Activated T-cell treated with anti-CD3 and anti-CD28 coated beads, Interleukin-2, amount 50 U/mL, for 72 hours (primary cell): ENCODE measurements around the gene ATG4D. TPM values are rescaled to one million over a fixed set of nuclear protein-coding genes. Genes with fewer than 3 reads are reported as not detected.
A peak's percentile ranks its signal among the peaks of the same experiment; 100 is the strongest.

Source experiments
- ATAC-seq, 2 donors: fragments of 150-1000 bp; cut with Tn5 transposase; replicated peaks in 1 of 2; 2 replicates each; pipeline ENCODE4 v1.10.0; 2021; ENCODE audit warnings: moderate library complexity in 2 of 2, mild to moderate bottlenecking in 1 of 2
- DNase-seq, 2 donors: peaks; one replicate each; pipeline ENCODE4 v3.0.0; 2021 to 2022; ENCODE audit warnings: mixed read lengths in 1 of 2
- H3K27ac Mint-ChIP-seq: one replicate; pipeline ENCODE4 v1.8.0; 2022; ENCODE audit warnings: mild to moderate bottlenecking, moderate library complexity, mixed read lengths
- H3K27me3 Mint-ChIP-seq: one replicate; pipeline ENCODE4 v1.8.0; 2022; ENCODE audit warnings: low read depth, mixed read lengths
- H3K36me3 Mint-ChIP-seq, 2 donors: one replicate each; pipeline ENCODE4 v1.8.0; 2022; ENCODE audit warnings: mixed read lengths in 2 of 2, mild to moderate bottlenecking in 1 of 2; ENCODE audit not compliant: insufficient read depth in 2 of 2
- H3K4me1 Mint-ChIP-seq: one replicate; pipeline ENCODE4 v1.8.0; 2022; ENCODE audit warnings: low read depth, mixed read lengths
- H3K4me3 Mint-ChIP-seq, 2 donors: one replicate each; pipeline ENCODE4 v1.8.0; 2022; ENCODE audit warnings: mild to moderate bottlenecking in 2 of 2, mixed read lengths in 2 of 2, moderate library complexity in 2 of 2
- H3K9me3 Mint-ChIP-seq, 2 donors: one replicate each; pipeline ENCODE4 v1.8.0; 2022; ENCODE audit warnings: mixed read lengths in 2 of 2
- total RNA-seq, 2 donors: library from RNA; stranded (reverse); gene quantifications; one replicate each; pipeline ENCODE4 v1.2.3, GENCODE V29; 2022

ATG4D gene
- total RNA-seq, 2 donors from 2014 or later, result 35.4 to 37.0 TPM

GRCh38 chr19:10513223-10513622 lies 30.5 kb upstream of the ATG4D start:
- no peaks in the 10 kb centered on the region for H3K36me3 Mint-ChIP-seq
- peaks cover 39% of the 10 kb centered on the region for H3K4me1 Mint-ChIP-seq
- H3K27ac Mint-ChIP-seq, result no peak overlapping the region
- peak overlapping the region in 1 of 2 donors; percentile 7 for H3K4me3 Mint-ChIP-seq
- no peaks in the 10 kb centered on the region for H3K9me3 Mint-ChIP-seq
- ATAC-seq (no peak), DNase-seq (no peak)
- H3K27me3 Mint-ChIP-seq, result peaks cover 40% of the 10 kb centered on the region

DNA sequence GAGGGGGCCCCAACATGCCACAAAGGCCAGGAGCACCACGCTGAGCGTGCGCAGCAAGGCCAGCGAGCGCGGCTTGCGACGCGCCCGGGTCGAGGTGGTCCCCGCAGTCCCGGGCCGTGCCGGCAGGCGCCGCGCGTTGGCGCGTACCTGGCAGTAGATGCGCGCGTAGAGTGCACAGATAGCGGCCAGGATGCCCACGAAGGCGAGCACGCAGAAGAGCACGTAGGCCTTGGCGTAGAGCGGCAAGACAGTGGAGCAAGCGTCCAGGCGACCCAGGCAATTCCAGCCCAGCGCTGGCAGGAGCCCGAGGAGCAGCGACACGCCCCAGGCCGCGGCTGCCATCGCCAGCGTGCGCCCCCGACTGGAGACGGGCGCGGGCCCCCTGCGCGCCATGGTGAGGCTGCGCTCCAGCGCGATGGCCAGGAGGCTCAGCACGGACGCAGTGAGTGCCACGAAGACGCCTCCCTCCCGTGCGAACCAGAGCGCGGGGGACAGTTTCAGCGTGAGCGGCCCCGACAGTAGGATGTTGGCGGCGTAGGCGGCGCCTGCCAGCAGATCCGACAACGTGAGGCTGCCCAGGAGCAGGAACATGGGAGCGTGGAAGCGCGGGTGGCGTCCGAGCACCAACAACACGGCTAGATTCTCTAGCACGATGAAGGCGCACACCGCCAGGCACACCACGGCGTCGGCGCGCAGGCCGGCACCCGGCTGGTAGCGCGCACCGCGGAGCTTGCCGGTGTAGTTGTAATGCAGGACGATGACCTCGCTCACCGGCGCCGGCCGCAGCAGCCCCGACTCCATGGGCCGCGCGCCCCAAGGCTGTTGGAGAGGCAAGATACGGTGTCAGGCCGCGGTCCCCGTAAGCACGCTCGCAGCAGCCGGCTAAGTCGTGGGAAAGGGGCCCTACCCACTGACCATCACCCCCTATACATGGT lies 29.2 kb upstream of the ATG4D start:
- Mint-ChIP-seq H3K27me3 (peaks cover 53% of the 10 kb centered on the region), H3K9me3 (no peaks in the 10 kb centered on the region), H3K27ac (no peak overlapping the region), H3K4me1 (peaks cover 35% of the 10 kb centered on the region), H3K36me3 (no peaks in the 10 kb centered on the region), H3K4me3 (peak overlapping the region; percentile 33 to 74)
- ATAC-seq, result peak; percentile 61 to 72
- peak; percentile 47 to 55 for DNase-seq

DNA sequence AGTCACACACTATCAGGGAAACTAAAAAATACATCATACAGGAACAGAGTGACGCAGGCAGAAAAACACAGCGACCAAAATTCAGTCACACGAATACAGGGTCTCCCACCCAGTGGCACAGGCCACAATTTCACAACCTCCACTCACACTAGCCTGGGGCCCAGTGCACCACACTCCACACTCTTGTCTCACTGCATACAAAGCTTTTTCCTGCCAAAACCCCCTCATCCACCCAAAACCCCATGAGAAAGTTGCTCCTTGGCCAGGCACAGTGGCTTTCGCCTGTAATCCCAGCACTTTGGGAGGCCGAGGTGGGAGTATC lies 27.7 kb upstream of the ATG4D start:
- Mint-ChIP-seq H3K9me3 (no peaks in the 10 kb centered on the region), H3K4me3 (peak overlapping the region; percentile 2), H3K27ac (no peak overlapping the region), H3K27me3 (peaks cover 60% of the 10 kb centered on the region), H3K4me1 (peaks cover 31% of the 10 kb centered on the region), H3K36me3 (no peaks in the 10 kb centered on the region)
- no peak for DNase-seq
- ATAC-seq, result peak in 1 of 2 donors; percentile 25

DNA sequence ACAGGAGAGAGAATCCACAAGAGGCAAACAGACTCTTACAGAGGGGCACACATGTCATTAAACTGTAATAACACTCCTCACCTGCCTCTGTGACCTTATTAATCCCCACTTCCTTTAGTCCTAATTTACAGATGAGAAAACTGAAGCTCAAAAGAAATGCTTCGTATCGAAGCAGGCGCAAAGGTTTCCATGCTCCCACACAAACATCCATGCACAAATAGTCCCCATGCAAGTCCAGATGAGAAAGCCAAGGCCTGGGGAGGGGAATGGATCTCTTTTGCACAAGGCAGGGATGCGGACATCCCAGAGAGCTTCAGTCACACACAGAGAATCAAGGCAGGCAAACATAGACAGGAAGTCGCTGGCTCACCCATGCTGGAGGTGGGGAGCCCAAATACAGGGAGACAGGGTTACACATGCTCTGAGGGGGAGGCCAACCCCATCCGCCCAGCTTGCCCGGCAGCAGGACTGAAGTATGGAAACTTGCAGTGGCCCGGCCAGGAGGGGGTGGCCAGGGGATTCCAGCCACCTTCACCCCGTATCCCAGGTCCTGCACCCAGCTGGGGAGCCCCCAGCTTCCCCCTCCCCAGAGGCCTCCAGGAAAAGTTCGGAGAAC lies 26.9 kb upstream of the ATG4D start:
- H3K36me3 Mint-ChIP-seq, result no peaks in the 10 kb centered on the region
- peaks cover 60% of the 10 kb centered on the region for H3K27me3 Mint-ChIP-seq
- H3K27ac Mint-ChIP-seq, result no peak overlapping the region
- H3K9me3 Mint-ChIP-seq, result no peaks in the 10 kb centered on the region
- H3K4me3 Mint-ChIP-seq, result peak overlapping the region; percentile 61 to 68
- ATAC-seq (no peak), DNase-seq (no peak)
- peaks cover 31% of the 10 kb centered on the region for H3K4me1 Mint-ChIP-seq

GRCh38 chr19:10517361-10517759 lies 26.3 kb upstream of the ATG4D start, which contains the start of gene S1PR5:
Gene S1PR5 (minus strand): TSS chr19:10517447. CDS start chr19:10515011, 2,436 bp downstream.
- Mint-ChIP-seq H3K27ac (peak within 1 kb of the TSS; percentile 38), H3K9me3 (no peaks in the 10 kb centered on the region), H3K36me3 (no peaks in the 10 kb centered on the region), H3K4me1 (peaks cover 31% of the 10 kb centered on the region), H3K27me3 (peaks cover 60% of the 10 kb centered on the region), H3K4me3 (peak within 1 kb of the TSS; percentile 76 to 82)
- DNase-seq (peak; percentile 25 to 38), ATAC-seq (peak; percentile 39 to 56)

GRCh38 chr19:10517760-10518443 lies 25.8 kb upstream of the ATG4D start:
- ATAC-seq, result peak; percentile 31 to 36
- Mint-ChIP-seq H3K27ac (peak overlapping the region; percentile 38), H3K27me3 (peaks cover 55% of the 10 kb centered on the region)

GRCh38 chr19:10518444-10519361 lies 25.0 kb upstream of the ATG4D start:
- H3K27me3 Mint-ChIP-seq, result peaks cover 47% of the 10 kb centered on the region
- no peaks in the 10 kb centered on the region for H3K9me3 Mint-ChIP-seq
- ATAC-seq, result no peak
- no peak for DNase-seq
- no peaks in the 10 kb centered on the region for H3K36me3 Mint-ChIP-seq
- H3K4me1 Mint-ChIP-seq, result peaks cover 26% of the 10 kb centered on the region
- H3K4me3 Mint-ChIP-seq, result peak overlapping the region; percentile 76 to 82
- H3K27ac Mint-ChIP-seq, result no peak overlapping the region

More at GRCh38 chr19:10517760-10518443, 25.8 kb upstream of the ATG4D start:
- no peak for DNase-seq
- H3K36me3 Mint-ChIP-seq, result no peaks in the 10 kb centered on the region
- H3K4me1 Mint-ChIP-seq, result peaks cover 31% of the 10 kb centered on the region
- H3K4me3 Mint-ChIP-seq, result peak overlapping the region; percentile 76 to 82
- H3K9me3 Mint-ChIP-seq, result no peaks in the 10 kb centered on the region

GRCh38 chr19:10519421-10519820 lies 24.3 kb upstream of the ATG4D start:
- peaks cover 21% of the 10 kb centered on the region for H3K4me1 Mint-ChIP-seq
- H3K4me3 Mint-ChIP-seq, result peak overlapping the region; percentile 76 to 82
- no peak overlapping the region for H3K27ac Mint-ChIP-seq
- H3K27me3 Mint-ChIP-seq, result peaks cover 42% of the 10 kb centered on the region
- H3K36me3 Mint-ChIP-seq, result no peaks in the 10 kb centered on the region
- H3K9me3 Mint-ChIP-seq, result no peaks in the 10 kb centered on the region
- DNase-seq (no peak), ATAC-seq (no peak)

DNA sequence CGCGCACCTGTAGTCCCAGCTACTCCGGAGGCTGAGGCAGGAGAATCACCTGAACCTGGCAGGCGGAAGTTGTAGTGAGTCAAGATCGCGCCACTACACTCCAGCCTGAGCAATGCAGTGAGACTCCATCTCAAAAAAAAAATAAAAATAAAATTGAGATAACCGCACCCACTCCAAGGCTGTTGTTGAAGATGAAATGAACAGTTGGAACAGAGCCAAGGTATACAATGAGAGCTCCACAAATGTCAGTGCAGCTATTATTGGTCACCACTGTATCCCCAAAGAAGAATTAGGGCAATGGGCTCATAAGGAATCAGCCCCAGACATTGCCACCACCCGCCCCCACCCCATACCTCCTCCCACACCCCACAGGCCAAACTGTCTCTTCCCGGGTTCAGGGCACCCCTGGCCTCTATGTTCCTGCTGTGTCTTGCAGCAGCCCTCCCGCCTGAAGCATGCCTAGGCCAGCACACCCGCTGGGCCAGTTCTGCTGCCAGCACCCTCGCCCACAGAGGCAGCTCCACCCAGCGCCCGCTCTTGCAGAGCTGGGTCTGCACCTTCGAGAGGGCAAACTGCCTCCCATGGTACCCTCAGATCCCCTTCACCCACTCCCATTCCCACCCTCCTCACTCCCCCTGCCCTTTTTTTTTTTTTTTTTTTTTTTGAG lies 22.9 kb upstream of the ATG4D start:
- Mint-ChIP-seq H3K27me3 (peaks cover 38% of the 10 kb centered on the region), H3K4me3 (no peak overlapping the region)

DNA sequence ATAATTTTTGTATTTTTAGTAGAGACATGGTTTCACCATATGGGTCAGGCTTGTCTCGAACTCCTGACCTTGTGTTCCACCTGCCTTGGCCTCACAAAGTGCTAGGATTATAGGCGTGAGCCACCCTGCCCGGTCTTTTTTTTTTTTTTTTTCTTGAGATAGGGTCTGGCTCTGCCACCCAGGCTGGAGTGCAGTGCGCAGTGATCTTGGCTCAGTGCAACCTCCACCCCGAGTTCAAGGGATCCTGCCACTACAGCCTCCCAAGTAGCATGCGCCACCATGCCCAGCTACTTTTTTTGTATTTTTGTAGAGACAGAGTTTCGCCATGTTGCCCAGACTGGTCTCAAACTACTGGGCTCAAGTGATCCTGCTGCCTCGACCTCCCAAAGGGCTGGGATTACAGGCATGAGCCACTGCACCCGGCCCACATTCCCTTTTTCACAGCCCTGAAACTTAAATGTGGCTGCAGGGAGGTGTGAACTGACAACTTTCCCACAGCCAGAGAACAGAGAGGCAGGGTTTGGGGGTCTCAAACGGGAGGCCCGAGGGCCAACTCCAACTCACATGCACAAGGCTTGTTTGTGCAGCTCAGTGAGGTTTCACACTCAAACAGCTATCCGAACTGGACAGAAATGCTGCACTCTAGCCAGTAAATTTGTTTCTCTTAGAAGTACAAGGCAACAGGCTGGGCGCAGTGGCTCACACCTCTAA lies 22.1 kb upstream of the ATG4D start:
- Mint-ChIP-seq H3K9me3 (no peaks in the 10 kb centered on the region), H3K4me3 (no peak overlapping the region), H3K27me3 (peaks cover 30% of the 10 kb centered on the region), H3K36me3 (no peaks in the 10 kb centered on the region), H3K27ac (no peak overlapping the region), H3K4me1 (peaks cover 19% of the 10 kb centered on the region)
- no peak for DNase-seq
- no peak for ATAC-seq

More for the DNA sequence above, 22.9 kb upstream of the ATG4D start:
- ATAC-seq (no peak), DNase-seq (no peak)
- Mint-ChIP-seq H3K36me3 (no peaks in the 10 kb centered on the region), H3K9me3 (no peaks in the 10 kb centered on the region), H3K4me1 (peaks cover 21% of the 10 kb centered on the region), H3K27ac (no peak overlapping the region)

DNA sequence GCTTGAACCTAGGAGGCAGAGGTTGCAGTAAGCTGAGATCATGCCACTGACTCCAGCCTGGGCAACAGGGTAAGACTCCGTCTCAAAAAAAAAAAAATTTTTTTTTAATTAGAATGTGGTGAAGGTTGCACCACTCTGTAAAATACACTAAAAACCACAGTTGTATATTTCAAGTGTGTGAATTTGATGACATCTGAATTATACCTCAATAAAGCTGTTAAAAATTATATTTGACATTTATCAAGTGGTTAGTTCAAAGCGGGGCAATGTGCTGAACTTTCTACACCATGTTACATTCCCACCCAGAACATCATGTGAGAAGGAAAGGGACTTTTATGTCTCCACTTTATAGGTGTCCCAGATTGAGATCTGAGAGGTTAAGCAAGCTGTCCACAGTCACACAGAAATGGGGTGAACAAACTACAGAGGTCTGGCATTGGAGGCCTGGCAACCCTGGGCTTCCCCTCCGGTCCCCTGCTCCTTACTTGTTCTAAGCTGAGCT lies 20.5 kb upstream of the ATG4D start:
- no peak for DNase-seq
- no peaks in the 10 kb centered on the region for H3K36me3 Mint-ChIP-seq
- ATAC-seq, result no peak
- H3K4me3 Mint-ChIP-seq, result no peak overlapping the region
- H3K9me3 Mint-ChIP-seq, result no peaks in the 10 kb centered on the region
- no peak overlapping the region for H3K27ac Mint-ChIP-seq
- H3K4me1 Mint-ChIP-seq, result peaks cover 11% of the 10 kb centered on the region
- H3K27me3 Mint-ChIP-seq, result peaks cover 20% of the 10 kb centered on the region
